HG03135 (cell line): ENCODE results near the gene DGKZ.

Experiments used
- ATAC-seq: cut with Tn5 transposase; IDR thresholded peaks from one replicate; pipeline ENCODE4 v1.9.1; 2021; ENCODE audit warnings: mild to moderate bottlenecking, moderate library complexity; ENCODE audit not compliant: unreplicated experiment

DGKZ gene

GRCh38 chr11:46322759-46323158 is 24.5 kb upstream of the DGKZ start:
- ATAC-seq = no peak

- no peak for ATAC-seq
Observed at GRCh38 chr11:46326813-46327416, 20.3 kb upstream of the DGKZ start.

GRCh38 chr11:46327829-46328228 is 19.4 kb upstream of the DGKZ start:
- no peak for ATAC-seq

- no peak for ATAC-seq
Observed at GRCh38 chr11:46330154-46330553, 17.1 kb upstream of the DGKZ start.

- ATAC-seq = no peak
Observed at GRCh38 chr11:46330563-46331281, 16.5 kb upstream of the DGKZ start.

GRCh38 chr11:46331282-46331984 is 15.8 kb upstream of the DGKZ start:
- no peak for ATAC-seq

GRCh38 chr11:46332093-46332567 is 15.1 kb upstream of the DGKZ start:
- ATAC-seq = no peak

- ATAC-seq = no peak
Observed at GRCh38 chr11:46332568-46333393, 14.5 kb upstream of the DGKZ start.

GRCh38 chr11:46333394-46333947 is 13.8 kb upstream of the DGKZ start:
- no peak for ATAC-seq

- no peak for ATAC-seq
Observed at GRCh38 chr11:46334211-46334610, 13.1 kb upstream of the DGKZ start.

- ATAC-seq = no peak
Observed at GRCh38 chr11:46335271-46335670, 12.0 kb upstream of the DGKZ start.

GRCh38 chr11:46335890-46336562 is 11.2 kb upstream of the DGKZ start:
- no peak for ATAC-seq

- no peak for ATAC-seq
Observed at GRCh38 chr11:46336563-46337180, 10.6 kb upstream of the DGKZ start.

- no peak for ATAC-seq
Observed at GRCh38 chr11:46337626-46338345, 9.5 kb upstream of the DGKZ start.

- no peak for ATAC-seq
Observed at GRCh38 chr11:46338636-46338987, 8.7 kb upstream of the DGKZ start.

GRCh38 chr11:46338988-46339666 is 8.1 kb upstream of the DGKZ start:
- ATAC-seq = no peak

- ATAC-seq = no peak
Observed at GRCh38 chr11:46339816-46340215, 7.4 kb upstream of the DGKZ start.

GRCh38 chr11:46341454-46341853 is 5.8 kb upstream of the DGKZ start:
- no peak for ATAC-seq

GRCh38 chr11:46342239-46342638 is 5.0 kb upstream of the DGKZ start:
- no peak for ATAC-seq
